HFFc6 (cell line): ENCODE data around the gene SYCP2L. TPM values are rescaled to one million over a fixed set of nuclear protein-coding genes. Genes with fewer than 3 reads are reported as not detected.

Experiments used
- DNase-seq: peaks from one replicate; pipeline ENCODE4 v3.0.0-alpha.2; 2018
- H3K27ac Mint-ChIP-seq: 2 replicates; pipeline ENCODE4 v1.8.0; 2020; ENCODE audit warnings: mild to moderate bottlenecking, mixed read lengths
- H3K27me3 Mint-ChIP-seq: 2 replicates; pipeline ENCODE4 v1.8.0; 2021; ENCODE audit warnings: mild to moderate bottlenecking, moderate library complexity, mixed read lengths; ENCODE audit not compliant: insufficient read depth
- H3K36me3 Mint-ChIP-seq: 2 replicates; pipeline ENCODE4 v1.8.0; 2021; ENCODE audit warnings: low read depth, mixed read lengths
- H3K4me1 Mint-ChIP-seq: 2 replicates; pipeline ENCODE4 v1.8.0; 2020; ENCODE audit warnings: low read depth, mixed read lengths
- H3K4me3 Mint-ChIP-seq: 2 replicates; pipeline ENCODE4 v1.8.0; 2020; ENCODE audit warnings: mild to moderate bottlenecking, moderate library complexity, mixed read lengths
- H3K9me3 Mint-ChIP-seq: 2 replicates; pipeline ENCODE4 v1.8.0; 2020; ENCODE audit warnings: mild to moderate bottlenecking, mixed read lengths
- total RNA-seq, 6 experiments: library from RNA; stranded (reverse); fragmentation: NEBNext Ultra II Directional; extraction: Animal tissue kit (Norgen Biotek cat#: 25700); gene quantifications; 2 replicates in 1 of 6; 3 replicates in 5 of 6; pipeline ENCODE4 v1.2.3, GENCODE V29; 2021
- TF ChIP-seq, protein P1 (sequence below): fragments of 200-600 bp; sonication (generic); IDR thresholded peaks from 2 replicates; pipeline ENCODE4 v1.5.0; 2021; ENCODE audit warnings: antibody characterized with exemption, mild to moderate bottlenecking

Gene SYCP2L
- total RNA-seq, 6 experiments from 2014 or later = not detected

- H3K27me3 Mint-ChIP-seq = peaks cover 1% of the 10 kb centered on the region; the same call in 1 of the 2 replicates
- H3K4me3 Mint-ChIP-seq = no peak overlapping the region
- H3K36me3 Mint-ChIP-seq = no peaks in the 10 kb centered on the region
- H3K9me3 Mint-ChIP-seq = 0 out of 2 replicates have a peak, but pooled peaks cover 4% of the 10 kb centered on the region
- H3K27ac Mint-ChIP-seq = no peak overlapping the region
- H3K4me1 Mint-ChIP-seq = no peaks in the 10 kb centered on the region
- TF ChIP-seq, protein P1, sequence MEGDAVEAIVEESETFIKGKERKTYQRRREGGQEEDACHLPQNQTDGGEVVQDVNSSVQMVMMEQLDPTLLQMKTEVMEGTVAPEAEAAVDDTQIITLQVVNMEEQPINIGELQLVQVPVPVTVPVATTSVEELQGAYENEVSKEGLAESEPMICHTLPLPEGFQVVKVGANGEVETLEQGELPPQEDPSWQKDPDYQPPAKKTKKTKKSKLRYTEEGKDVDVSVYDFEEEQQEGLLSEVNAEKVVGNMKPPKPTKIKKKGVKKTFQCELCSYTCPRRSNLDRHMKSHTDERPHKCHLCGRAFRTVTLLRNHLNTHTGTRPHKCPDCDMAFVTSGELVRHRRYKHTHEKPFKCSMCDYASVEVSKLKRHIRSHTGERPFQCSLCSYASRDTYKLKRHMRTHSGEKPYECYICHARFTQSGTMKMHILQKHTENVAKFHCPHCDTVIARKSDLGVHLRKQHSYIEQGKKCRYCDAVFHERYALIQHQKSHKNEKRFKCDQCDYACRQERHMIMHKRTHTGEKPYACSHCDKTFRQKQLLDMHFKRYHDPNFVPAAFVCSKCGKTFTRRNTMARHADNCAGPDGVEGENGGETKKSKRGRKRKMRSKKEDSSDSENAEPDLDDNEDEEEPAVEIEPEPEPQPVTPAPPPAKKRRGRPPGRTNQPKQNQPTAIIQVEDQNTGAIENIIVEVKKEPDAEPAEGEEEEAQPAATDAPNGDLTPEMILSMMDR = no peak
- DNase-seq = no peak
These were observed 102.7 kb downstream of the SYCP2L start for GRCh38 chr6:10989587-10989986.

GRCh38 chr6:10991115-10991514, 104.3 kb downstream of the SYCP2L start:
- H3K9me3 Mint-ChIP-seq = no peaks in the 10 kb centered on the region
- no peaks in the 10 kb centered on the region for H3K4me1 Mint-ChIP-seq
- DNase-seq = no peak
- H3K36me3 Mint-ChIP-seq = no peaks in the 10 kb centered on the region
- H3K27ac Mint-ChIP-seq = no peak overlapping the region
- peaks cover 1% of the 10 kb centered on the region for H3K27me3 Mint-ChIP-seq
- TF ChIP-seq, protein P1 = no peak
- no peak overlapping the region for H3K4me3 Mint-ChIP-seq

DNA sequence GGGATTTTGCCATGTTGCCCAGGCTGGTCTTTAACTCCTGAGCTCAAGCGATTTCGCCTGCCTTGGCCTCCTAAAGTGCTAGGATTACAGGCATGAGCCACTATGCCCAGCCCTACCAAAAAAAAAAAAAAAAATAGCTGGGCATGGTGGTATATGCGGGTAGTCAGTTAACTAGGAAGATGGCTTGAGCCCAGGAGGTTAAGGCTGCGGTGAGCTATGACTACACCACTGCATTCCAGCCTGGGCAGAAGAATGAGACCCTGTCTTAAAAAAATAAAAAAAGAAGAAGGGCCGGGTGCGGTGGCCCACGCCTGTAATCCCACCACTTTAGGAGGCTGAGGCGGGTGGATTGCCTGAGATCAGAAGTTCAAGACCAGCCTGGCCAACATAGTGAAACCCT, 107.0 kb downstream of the SYCP2L start:
- H3K27ac Mint-ChIP-seq = no peak overlapping the region
- TF ChIP-seq, protein P1 = no peak
- H3K36me3 Mint-ChIP-seq = no peaks in the 10 kb centered on the region
- H3K27me3 Mint-ChIP-seq = peaks cover 2% of the 10 kb centered on the region
- DNase-seq = no peak
- H3K9me3 Mint-ChIP-seq = no peaks in the 10 kb centered on the region
- no peaks in the 10 kb centered on the region for H3K4me1 Mint-ChIP-seq
- no peak overlapping the region for H3K4me3 Mint-ChIP-seq

- Mint-ChIP-seq H3K36me3 (no peaks in the 10 kb centered on the region), H3K4me1 (no peaks in the 10 kb centered on the region), H3K9me3 (no peaks in the 10 kb centered on the region), H3K27ac (no peak overlapping the region), H3K27me3 (peaks cover 6% of the 10 kb centered on the region), H3K4me3 (no peak overlapping the region)
- no peak for DNase-seq
- TF ChIP-seq, protein P1 = no peak
These were observed 108.4 kb downstream of the SYCP2L start for GRCh38 chr6:10995114-10995707.

- TF ChIP-seq, protein P1 = no peak
These were observed 113.1 kb downstream of the SYCP2L start for GRCh38 chr6:10999994-11000393.

More at GRCh38 chr6:10999994-11000393, 113.1 kb downstream of the SYCP2L start:
- no peak for DNase-seq
- H3K4me1 Mint-ChIP-seq = no peaks in the 10 kb centered on the region
- H3K27me3 Mint-ChIP-seq = peaks cover 7% of the 10 kb centered on the region
- no peaks in the 10 kb centered on the region for H3K36me3 Mint-ChIP-seq
- H3K4me3 Mint-ChIP-seq = no peak overlapping the region
- no peaks in the 10 kb centered on the region for H3K9me3 Mint-ChIP-seq
- H3K27ac Mint-ChIP-seq = no peak overlapping the region
